ENCODE measurements around the gene ZNF275.
"Not testable (repeated sequence)": the region's sequence is repeated elsewhere in the genome, so short reads cannot be mapped to it uniquely, and the experiment has no call there.

ZNF275 gene

DNA sequence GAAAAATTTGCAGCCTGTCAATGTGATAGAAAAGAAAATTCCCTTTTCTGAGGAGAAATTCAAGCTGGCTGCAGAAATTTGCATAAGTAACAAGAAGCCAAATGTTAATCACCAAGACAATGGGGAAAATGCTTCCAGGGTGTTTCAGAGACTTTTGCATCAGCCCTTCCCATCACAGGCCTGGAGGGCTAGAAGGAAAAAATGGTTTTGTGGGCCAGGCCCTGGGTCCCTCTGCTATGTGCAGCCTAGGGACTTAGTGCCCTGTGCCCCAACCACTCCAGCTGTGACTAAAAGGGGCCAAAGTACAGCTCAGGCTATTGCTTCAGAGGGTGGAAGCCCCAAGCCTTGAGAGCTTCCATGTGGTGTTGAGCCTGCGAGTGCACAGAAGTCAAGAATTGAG lies 23.9 kb downstream of the ZNF275 start:
- DNase-seq (ENCODE audit: low read depth, low spot score) = no peak

DNA sequence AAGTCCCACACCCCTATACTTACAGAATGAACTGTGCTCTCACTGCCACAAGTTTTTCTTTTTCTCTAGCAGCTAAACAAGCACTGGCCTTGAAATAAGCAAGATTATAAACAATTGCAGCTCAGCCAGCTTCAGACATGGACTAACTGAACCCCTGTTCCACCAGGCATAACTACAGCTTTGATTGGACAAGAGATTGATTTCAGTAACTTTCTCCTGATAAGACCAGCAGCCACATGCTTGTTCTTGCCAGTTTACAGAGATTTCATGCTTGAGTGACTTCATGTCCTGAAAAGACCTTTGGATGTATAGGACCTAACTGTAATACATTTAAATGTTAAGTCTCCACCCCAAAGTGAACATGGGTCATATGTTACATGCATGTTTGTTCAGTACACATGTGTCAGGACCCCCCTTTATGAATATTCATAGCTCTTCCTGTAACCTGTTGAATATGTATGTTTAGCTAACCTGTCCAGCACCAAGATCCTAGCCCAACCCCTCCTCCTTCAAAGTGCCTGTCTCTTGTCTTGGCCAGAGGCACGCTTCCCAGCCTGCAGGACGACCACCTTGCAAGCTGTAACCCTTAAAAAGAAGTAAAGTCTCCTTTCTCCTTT lies 27.9 kb downstream of the ZNF275 start:
- peak; percentile 23 for DNase-seq (ENCODE audit: low read depth, low spot score)

DNA sequence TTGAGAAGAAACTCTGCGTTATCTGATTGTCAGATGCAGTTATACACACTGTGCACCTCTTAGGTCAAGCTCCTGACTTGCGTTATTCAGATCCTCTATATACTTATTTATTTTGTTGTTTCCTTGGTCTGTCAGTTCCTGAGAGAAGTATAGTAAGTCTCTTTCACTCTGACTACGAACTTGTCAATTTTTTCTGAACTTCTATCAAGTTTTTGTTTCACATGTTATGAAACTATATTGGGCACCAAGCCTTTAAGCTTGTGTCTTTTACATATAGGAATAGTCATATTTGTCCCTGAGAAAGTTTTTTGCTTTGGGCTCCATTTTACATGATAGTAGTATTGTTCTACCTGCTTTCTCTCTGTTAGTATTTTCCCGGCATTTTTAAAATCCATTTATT lies 31.7 kb downstream of the ZNF275 start:
- DNase-seq (ENCODE audit: low read depth, low spot score) = no peak

DNA sequence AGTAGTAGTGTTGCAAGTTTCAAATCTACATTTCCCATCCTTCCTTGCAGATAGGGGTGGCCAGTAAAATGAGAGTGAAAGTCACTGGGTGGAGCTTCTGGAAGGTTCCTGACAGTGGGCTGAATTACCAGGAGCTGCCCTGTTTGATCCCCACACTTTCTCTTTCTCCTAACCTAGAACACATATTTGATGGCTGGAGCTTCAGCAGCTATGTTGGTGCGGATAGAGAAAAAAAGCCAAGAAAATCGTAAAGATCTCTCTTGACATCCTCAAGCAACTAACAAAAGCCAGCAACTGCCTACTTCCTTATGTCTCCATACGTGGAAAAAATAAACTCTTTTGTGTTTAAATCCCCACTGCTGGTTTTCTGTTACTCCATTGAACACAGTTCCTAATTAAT lies 32.2 kb downstream of the ZNF275 start:
- DNase-seq (ENCODE audit: low read depth, low spot score) = no peak

DNA sequence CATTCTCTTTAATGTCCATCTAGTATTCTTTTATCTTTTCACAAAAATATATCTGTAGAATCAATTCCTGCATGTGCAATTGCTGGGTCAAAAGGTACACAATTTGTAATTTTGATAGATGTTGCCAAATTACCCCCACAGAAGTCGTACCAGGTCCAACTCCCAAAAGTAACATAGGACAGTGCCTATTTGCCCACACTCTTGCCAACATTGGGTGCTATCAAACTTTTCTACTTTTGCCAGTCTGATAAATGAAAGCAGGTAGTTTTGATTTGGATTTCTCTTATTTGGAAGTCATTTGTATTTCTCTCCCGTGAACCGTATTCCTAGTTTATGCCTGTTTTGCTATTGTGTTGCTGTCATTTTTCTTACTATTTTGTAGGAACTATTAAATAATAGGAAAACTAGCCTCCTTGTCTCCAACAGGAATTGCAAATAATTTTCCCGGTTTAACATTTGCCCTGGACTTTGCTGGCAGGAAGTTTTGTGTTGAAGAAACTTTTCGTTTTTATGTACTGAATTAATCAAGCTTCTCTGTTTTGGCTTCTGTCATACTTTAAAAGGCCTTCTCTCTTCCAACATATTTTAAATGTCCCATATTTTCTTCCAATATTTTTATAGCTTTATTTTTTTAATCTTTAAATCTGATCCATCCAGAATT lies 33.1 kb downstream of the ZNF275 start:
- DNase-seq (ENCODE audit: low read depth, low spot score) = no peak

DNA sequence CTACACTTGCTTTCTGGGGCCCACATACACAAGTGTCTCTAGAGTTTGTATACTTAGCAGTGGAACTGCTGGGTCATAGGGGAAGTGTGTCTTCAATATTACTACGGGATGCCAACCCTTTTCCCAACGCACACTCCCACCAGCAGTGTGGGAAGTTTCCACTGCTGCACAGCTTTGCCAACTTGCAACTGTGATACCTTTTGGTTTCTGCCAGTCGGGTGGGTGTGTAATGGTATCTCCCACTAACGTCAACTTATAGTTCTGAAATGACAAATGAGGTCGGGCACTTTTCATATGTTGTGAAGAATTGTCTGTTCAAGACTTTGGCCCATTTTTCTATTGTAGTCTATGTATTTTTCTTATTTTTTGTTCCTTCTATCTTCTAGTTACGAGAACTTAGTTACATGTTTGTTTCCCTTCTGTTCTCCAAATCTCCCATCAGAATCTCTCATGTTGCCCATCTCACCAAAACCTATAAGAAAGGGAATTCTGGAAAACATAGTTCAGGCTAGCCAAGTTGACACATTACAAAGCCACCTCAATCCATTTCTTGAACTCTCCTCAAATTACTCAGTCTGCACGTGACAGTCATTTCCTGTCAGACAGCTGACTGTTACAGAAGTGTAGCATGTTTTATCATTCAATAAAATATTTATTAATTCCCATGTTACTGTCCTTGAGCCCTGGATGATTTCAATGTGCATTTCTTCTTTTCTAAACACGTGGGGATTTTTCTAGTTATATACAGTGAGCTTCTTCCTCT lies 36.5 kb downstream of the ZNF275 start:
- DNase-seq (ENCODE audit: low read depth, low spot score) = no peak

DNA sequence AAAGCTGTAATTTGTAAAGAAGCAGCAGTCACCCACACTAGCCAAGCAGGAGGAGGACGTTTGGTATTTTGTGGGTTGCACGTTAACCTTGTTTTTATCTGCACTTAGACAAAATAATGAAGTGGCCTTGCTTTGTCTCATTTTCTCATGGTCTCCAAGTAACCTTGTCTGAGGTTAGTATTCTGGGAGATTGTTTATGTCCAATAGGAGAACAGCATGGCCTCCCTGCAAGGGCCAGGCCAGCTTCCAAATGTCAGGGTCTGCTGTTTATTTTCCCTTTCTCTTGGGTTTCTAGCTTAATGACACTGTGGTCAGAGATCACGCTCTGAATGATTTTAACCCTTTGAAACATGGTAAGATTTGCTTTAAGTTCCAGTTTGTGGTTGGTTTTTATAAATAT lies 37.3 kb downstream of the ZNF275 start:
- peak; percentile 9 for DNase-seq (ENCODE audit: low read depth, low spot score)

DNA sequence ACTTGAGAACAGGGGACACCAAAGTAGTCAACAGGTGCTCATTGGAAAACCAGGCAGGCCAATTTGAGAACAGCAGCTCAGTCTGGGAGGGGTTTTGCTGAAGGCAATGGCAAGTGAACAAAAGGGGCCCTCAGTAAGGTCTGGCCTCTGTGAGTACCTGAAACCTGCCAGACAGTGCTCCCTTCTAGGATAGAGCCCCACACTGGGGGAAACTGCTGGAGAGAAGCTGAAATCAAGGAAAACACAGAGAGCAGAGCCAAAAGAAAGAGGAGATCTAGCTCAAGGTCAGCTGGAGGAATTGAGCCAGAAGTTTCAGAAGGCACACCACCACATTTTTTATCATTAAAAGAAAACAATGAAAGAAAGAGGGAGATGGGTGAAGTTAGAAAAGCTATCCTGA lies 39.0 kb downstream of the ZNF275 start:
- no peak for DNase-seq (ENCODE audit: low read depth, low spot score)

DNA sequence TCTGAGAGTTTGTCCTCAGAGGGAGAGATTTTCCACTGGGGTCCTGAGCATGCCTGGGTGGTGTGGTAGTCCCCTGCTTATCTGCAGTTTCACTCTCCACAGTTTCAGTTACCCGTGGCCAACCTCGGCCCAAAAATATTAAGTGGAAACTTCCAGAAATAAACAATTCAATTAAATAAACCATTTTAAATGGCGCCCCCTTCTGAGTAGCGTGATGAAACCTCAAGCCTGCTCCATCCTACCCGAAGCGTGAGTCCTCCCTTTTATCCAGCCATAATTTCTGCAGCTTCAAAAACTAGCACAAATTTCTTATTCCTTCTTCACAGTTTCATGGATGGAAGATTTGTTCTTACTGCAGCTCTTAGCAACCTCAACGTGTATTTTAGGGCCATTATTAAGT lies 40.5 kb downstream of the ZNF275 start:
- DNase-seq (ENCODE audit: low read depth, low spot score) = no peak

DNA sequence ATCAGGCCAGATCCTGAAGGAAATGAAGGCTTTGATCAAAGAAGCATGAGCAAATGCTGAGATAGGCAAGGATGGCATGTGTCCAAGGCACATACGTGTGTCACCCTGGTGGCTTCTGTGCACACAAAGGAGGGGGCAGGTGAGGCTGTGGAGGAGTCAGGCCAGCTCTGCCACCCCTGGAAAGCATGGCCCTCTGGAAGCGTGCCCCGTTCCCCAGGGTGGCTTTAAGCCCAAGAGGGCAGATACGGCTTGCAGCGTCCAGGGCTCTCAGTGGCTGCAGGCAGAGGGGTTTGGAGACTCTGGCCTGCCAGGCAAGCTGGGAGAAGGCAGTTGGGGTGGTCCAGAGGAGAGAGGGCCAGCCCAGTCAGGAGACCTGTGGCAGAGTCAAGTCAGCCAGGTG lies 41.6 kb downstream of the ZNF275 start:
- DNase-seq (ENCODE audit: low read depth, low spot score) = no peak

DNA sequence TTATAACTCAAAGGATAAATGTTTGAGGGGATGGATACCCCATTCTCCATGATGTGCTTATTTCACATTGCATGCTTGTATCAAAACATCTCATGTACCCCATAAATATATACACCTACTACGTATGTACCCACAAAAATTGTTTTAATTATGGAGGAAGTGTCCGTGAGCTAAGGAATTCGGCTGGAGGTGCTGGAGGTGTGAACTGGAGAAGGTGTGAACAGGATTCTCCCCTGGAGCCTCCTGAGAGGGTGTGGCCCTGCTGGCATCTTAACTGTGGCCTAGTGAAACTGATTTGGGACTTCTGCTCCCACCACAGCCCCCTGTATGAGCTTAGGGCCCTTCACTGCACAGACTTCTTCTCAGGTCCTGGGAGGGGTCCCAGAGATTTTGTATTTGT lies 43.8 kb downstream of the ZNF275 start:
- DNase-seq (ENCODE audit: low read depth, low spot score) = no peak

DNA sequence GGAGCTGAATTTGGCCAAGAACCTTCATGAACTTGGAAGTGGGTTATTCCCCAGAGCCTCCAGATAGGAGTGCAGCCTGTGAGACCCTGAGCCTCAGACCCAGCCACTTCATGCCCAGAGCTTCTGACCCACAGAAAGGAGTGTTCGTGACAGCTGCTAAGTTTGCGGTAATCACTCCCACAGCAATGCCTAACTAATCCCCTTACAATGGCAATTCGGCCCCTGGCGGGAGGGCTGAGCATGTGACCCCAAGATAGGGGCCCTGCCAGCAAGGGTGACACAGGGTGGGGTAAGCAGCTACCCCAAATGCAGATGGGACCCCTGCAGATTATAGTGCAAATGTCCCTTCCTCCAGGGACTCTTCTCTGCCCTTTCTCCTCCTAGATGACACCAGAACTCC lies 44.7 kb downstream of the ZNF275 start:
- no peak for DNase-seq (ENCODE audit: low read depth, low spot score)

DNA sequence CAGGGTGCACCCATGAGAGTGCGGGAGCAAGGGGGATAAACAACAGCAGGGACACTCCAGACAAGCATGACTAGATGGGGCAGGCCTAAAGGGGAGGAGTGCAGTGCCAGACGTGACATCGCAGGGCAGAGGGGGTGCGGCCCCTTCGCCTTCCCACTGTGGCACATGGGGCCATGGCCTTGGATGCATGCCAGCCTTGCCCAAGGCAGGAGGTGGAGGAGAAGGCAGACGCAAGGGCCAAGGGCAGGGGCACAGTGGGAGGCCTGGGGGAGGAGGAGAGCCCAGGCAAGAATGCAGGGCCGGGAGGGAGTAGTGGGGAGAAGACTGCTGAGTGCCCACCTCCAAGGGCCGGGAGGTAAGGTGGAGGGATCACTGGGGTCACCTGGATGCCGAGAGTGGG lies 45.6 kb downstream of the ZNF275 start:
- DNase-seq (ENCODE audit: low read depth, low spot score) = no peak

DNA sequence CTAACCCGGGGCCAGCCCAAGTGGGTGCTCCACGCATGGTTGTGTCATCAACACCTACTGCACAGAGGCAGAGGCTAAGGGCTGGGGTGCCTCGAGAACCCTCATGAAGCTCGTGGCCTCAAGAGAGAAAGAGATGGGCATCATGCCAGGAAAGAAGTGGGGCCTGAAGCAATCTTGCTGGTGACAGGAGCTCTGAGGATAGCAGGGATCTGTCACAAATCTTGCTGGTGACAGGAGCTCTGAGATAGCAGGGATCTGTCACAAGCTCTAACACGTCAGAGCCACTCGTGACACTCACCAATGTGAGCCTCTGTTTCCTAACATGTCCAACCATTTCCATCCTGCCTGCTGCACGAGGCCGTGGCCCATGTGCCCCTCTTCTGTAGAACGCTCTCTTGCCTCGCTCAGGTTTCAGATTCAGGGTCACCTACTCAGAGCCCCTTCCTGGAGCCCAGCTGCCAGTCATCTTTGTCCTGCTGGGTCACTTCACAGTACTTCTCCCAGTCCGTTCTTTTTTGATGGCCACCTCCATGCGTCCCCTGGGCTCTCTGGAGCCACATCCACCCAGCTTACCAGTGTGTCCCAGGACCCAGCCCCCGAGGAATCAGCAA lies 46.1 kb downstream of the ZNF275 start:
- no peak for DNase-seq (ENCODE audit: low read depth, low spot score)

DNA sequence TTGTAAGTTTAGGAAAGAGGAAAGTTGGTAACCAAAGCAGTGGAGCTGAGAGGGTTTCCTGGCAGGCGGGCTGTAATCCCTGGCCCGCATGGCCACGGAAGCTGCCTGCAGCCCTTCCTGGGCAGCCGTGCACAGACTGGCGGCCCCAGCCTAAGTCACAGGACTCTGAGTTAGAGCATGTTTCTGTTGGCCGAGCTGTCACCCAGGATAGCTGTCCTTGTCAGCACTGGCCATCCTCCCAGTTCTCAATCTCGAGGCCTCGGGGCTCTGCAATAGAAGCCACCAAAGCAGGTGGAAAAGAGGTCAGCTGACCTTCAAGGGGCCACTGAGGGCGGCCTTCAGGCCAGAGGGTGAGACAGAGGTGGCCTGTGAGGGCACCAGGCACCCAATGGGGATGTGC lies 46.7 kb downstream of the ZNF275 start:
- no peak for DNase-seq (ENCODE audit: low read depth, low spot score)

DNA sequence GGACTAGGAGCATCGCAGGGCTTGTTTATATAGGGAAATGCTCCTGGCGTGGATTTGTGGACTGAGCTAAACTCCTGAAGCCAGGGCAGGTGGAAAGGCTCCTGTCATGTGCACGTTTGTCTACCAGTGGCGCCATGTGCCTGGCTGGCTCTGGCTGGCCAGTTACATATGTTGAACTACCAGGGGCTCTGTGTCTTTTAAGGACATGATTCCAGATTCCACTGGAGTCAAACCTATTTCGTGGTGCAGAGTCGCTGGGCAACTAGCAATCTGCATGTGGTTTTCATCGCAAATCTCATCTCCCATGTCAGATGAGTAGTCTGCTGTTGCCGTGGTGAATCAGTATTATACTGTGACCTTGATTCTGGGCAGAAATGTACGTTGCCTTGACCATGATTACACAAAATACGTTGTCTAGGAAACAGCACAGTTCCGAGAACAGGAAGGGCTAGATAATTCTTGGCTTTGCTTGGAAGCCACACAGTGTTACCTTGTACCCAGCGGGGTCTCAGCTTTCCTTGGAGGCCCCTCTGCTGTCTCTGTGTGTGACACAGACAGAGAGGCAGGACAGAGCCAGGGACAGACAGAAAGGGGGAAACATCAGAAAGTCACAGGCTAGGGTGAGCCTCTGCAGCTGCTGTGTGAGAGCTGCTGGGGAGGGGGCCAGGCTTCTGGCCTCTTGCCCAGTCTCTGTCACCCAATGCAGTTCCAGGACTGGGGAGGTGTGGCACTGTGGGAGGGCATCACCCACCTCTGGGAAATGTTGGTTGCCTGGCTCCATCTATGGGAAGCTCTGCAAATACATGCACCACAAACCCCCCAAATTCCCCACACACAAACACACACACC lies 48.0 kb downstream of the ZNF275 start:
- peak; percentile 69 for DNase-seq (ENCODE audit: low read depth, low spot score)

DNA sequence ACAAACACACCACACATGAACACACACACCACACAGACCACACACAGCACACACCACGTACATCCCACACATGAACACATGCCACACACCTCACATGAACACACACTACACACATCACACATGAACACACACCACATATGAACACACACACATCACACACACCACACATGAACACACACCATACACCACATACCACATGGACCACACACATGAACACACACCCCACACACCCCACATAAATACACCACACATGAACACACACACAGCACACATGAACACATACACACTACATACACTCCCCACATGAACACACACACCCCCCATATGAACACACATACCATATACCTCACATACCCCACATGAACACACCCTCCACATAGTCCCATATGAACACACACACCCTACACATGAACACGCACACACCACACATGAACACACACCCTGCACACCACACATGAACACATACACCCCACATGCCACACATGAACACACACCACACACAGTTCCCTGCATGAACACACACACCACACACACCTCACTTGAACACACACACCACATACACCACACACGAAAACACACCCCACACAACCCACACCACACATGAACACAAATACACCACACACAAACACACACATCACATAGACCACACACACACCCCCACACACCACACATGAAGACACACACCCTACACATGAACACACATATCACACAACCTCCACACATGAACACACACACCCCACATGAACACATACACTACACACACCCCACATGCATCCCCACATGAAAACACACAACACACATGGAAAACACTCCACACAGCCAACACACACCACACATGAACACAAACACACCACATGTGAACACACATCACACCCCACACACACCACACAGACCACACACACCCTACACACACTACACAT lies 48.9 kb downstream of the ZNF275 start:
- no peak for DNase-seq (ENCODE audit: low read depth, low spot score)

DNA sequence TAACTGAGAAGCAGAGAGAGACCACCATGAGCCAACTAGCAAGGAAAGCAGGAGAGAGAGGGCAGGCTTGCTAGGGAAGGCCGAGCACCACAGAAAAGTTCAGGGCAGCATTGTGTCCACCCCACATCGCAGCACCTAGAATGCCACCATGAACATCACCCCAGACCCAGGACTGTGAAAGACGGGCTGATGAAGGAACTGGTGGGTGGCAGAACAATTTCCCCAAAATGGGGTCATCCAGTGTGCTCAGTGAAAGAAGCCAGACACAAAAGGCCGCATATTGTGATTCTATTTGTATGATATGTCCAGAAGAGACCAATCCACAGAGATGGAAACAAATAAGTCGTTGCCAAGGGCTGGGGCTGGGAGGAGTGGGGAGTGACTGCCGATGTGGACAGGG lies 50.4 kb downstream of the ZNF275 start:
- no peak for DNase-seq (ENCODE audit: low read depth, low spot score)

DNA sequence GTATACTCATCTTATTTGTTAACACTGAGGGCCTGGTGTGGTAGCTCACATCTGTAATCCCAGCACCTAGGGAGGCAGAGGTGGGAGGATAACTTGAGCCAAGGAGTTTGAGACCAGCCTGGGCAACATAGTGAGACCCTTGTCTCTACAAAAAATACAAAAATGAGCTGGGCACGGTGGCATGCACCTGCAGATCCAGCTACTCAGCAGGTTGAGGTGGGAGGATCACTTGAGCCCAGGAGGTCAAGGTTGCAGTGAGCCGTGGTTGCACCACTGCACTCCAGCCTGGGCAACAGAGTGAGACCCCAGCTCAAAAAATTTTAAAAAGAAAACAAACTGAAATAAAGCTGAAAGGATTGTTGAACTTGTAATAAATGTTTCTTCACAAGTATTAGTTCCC lies 51.0 kb downstream of the ZNF275 start:
- not testable (repeated sequence) for DNase-seq (ENCODE audit: low read depth, low spot score)

DNA sequence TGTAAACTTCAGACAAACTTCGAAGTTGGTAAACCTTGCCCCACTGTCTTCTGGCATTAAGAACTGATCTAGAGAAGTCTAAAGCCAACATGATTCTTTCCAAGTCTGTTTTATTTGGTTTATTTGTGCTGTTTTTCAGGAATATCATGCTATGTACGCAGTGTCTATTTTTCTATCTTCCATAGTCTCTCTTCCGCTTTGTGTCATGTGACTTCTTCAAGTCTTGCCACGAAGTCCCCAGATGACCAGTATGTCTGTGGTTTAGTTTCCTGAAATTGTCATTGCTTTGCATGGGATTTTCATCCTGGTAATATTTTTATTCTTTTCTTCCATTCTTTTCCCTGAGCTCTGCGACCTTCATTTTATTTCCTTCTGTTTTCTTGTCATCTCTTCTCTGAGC lies 52.1 kb downstream of the ZNF275 start:
- no peak for DNase-seq (ENCODE audit: low read depth, low spot score)

DNA sequence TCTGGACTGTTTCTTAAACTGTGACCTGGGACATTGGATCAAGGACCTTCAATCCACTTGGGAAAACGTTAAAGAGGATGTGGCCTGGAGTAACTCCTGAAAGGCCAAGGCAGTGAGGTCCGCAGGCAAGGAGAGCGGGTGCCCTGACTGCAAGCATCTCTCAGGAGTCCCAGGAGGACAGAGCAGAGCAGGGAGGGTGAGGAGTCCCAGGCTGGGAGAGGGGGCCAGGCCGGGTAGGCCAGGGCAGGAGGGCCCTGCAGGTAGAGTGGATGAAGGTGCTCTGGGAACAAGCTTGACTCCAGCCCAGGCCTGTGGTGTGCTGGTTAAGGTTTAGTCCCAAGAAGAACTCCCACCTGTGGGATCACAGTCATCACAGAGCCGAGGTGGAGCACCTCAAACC lies 53.4 kb downstream of the ZNF275 start:
- DNase-seq (ENCODE audit: low read depth, low spot score) = no peak

Data from astrocyte of the hippocampus (primary cell).